ENCODE results near the gene PLPP7. TPM values are rescaled to one million over a fixed set of nuclear protein-coding genes. Genes with fewer than 3 reads are reported as not detected.

Gene PLPP7
- total RNA-seq, 2 experiments from 2014 or later = 0.11 TPM; not detected in 1

- ChIA-PET POLR2A (interaction anchor here (1.3 to 14.2 kb wide), 3 partner anchors 15 to 146 kb away, joined by 4 to 310 read pairs (median 33); partner anchors contain the start of gene NUP214), CTCF (interaction anchor here (1.0 to 4.8 kb wide), 5 partner anchors 15 to 102 kb away, joined by 3 to 29 read pairs (median 6); no protein-coding TSS in a partner anchor)
- Mint-ChIP-seq H3K4me1 (ENCODE audit: low read depth) (peaks cover 33% of the 10 kb centered on the region), H3K27ac (peak overlapping the region; percentile 99), H3K27me3 (no peaks in the 10 kb centered on the region), H3K4me3 (peak overlapping the region; percentile 90), H3K36me3 (ENCODE audit: low read depth) (peaks cover 67% of the 10 kb centered on the region), H3K9me3 (no peaks in the 10 kb centered on the region)
- DNase-seq (peak; percentile 55), ATAC-seq (no peak)
- intact Hi-C loops (cut with micrococcal nuclease) = loop anchor here (5.0 kb wide), 1 partner anchor 34 kb away; no protein-coding TSS in a partner anchor
- TF ChIP-seq CTCF (IDR thresholded peaks at IDR 0.05) = no peak
These were observed 18.0 kb upstream of the PLPP7 start for GRCh38 chr9:131271506-131271931.

GRCh38 chr9:131272212-131272611 lies 17.3 kb upstream of the PLPP7 start:
- ATAC-seq (no peak), DNase-seq (no peak)
- H3K27ac Mint-ChIP-seq = peak overlapping the region; percentile 99
- peaks cover 63% of the 10 kb centered on the region for H3K36me3 Mint-ChIP-seq (ENCODE audit: low read depth)
- H3K4me3 Mint-ChIP-seq = peak overlapping the region; percentile 90
- intact Hi-C loops (cut with micrococcal nuclease) = loop anchor here (5.0 kb wide), 1 partner anchor 35 kb away; no protein-coding TSS in a partner anchor
- peaks cover 26% of the 10 kb centered on the region for H3K4me1 Mint-ChIP-seq (ENCODE audit: low read depth)
- ChIA-PET POLR2A (interaction anchor here (1.3 to 14.2 kb wide), 4 partner anchors 16 to 147 kb away, joined by 4 to 310 read pairs (median 21); partner anchors contain the start of gene NUP214), CTCF (interaction anchor here (0.7 to 4.8 kb wide), 7 partner anchors 8 to 96 kb away, joined by 3 to 29 read pairs (median 6); no protein-coding TSS in a partner anchor)
- no peaks in the 10 kb centered on the region for H3K9me3 Mint-ChIP-seq
- TF ChIP-seq CTCF (IDR thresholded peaks at IDR 0.05) = no peak
- no peaks in the 10 kb centered on the region for H3K27me3 Mint-ChIP-seq

- Mint-ChIP-seq H3K4me3 (peak overlapping the region; percentile 90), H3K4me1 (ENCODE audit: low read depth) (peaks cover 26% of the 10 kb centered on the region), H3K27ac (peak overlapping the region; percentile 99), H3K9me3 (no peaks in the 10 kb centered on the region), H3K36me3 (ENCODE audit: low read depth) (peaks cover 59% of the 10 kb centered on the region), H3K27me3 (no peaks in the 10 kb centered on the region)
- TF ChIP-seq CTCF (IDR thresholded peaks at IDR 0.05) = peak; percentile 19
- CTCF ChIA-PET = interaction anchor here (0.7 to 3.9 kb wide), 5 partner anchors 9 to 96 kb away, joined by 3 to 16 read pairs (median 6); no protein-coding TSS in a partner anchor
- POLR2A ChIA-PET = interaction anchor here (0.8 to 14.2 kb wide), 7 partner anchors 10 to 148 kb away, joined by 3 to 310 read pairs (median 3); partner anchors contain the start of gene NUP214
- DNase-seq (peak; percentile 47), ATAC-seq (no peak)
- intact Hi-C loops (cut with micrococcal nuclease) = loop anchor here (5.0 kb wide), 1 partner anchor 36 kb away; no protein-coding TSS in a partner anchor
These were observed 16.2 kb upstream of the PLPP7 start for GRCh38 chr9:131273146-131273855.

- peak overlapping the region; percentile 99 for H3K27ac Mint-ChIP-seq
- H3K9me3 Mint-ChIP-seq = no peaks in the 10 kb centered on the region
- peak overlapping the region; percentile 90 for H3K4me3 Mint-ChIP-seq
- ATAC-seq = no peak
- H3K36me3 Mint-ChIP-seq (ENCODE audit: low read depth) = peaks cover 59% of the 10 kb centered on the region
- CTCF ChIA-PET = interaction anchor here (1.3 to 3.9 kb wide), 4 partner anchors 17 to 96 kb away, joined by 5 to 16 read pairs (median 10); no protein-coding TSS in a partner anchor
- no peak for TF ChIP-seq CTCF (IDR thresholded peaks at IDR 0.05)
- H3K4me1 Mint-ChIP-seq (ENCODE audit: low read depth) = peaks cover 32% of the 10 kb centered on the region
- intact Hi-C loops (cut with micrococcal nuclease) = loop anchor here (5.0 kb wide), 1 partner anchor 37 kb away; no protein-coding TSS in a partner anchor
- no peaks in the 10 kb centered on the region for H3K27me3 Mint-ChIP-seq
- POLR2A ChIA-PET = interaction anchor here (0.8 to 14.2 kb wide), 10 partner anchors 7 to 149 kb away, joined by 3 to 310 read pairs (median 8); partner anchors contain the start of gene NUP214
- DNase-seq = peak; percentile 52
These were observed 15.5 kb upstream of the PLPP7 start for GRCh38 chr9:131273856-131274673.

Data from activated CD8-positive, alpha-beta T cell treated with anti-CD3 and anti-CD28 coated beads for 36 hours (primary cell).